Liver (tissue), 9 donors: ENCODE data around the gene VAPA. TPM values are rescaled to one million over a fixed set of nuclear protein-coding genes. Genes with fewer than 3 reads are reported as not detected.

Experiments used
- DNase-seq: peaks from one replicate; pipeline ENCODE4 v3.0.0-alpha.2; 2017; ENCODE audit warnings: low spot score
- H3K27ac ChIP-seq, 2 donors: one replicate each; pipeline ENCODE4 v1.7.0; 2013; ENCODE audit warnings: inconsistent platforms in 2 of 2, low read length in 2 of 2, control low read depth in 1 of 2, low read depth in 1 of 2, mild to moderate bottlenecking in 1 of 2
- H3K27me3 ChIP-seq, 4 donors: one replicate each; pipeline versions ENCODE4 v1.6.1 to v1.7.0; 2013; ENCODE audit warnings: low read length in 3 of 4, inconsistent platforms in 1 of 4, mild to moderate bottlenecking in 1 of 4, moderate library complexity in 1 of 4; ENCODE audit not compliant: control insufficient read depth in 4 of 4, insufficient read depth in 4 of 4
- H3K36me3 ChIP-seq, 4 donors: one replicate each; pipeline versions ENCODE4 v1.6.1 to v1.7.0; 2013; ENCODE audit warnings: low read length in 3 of 4, mild to moderate bottlenecking in 3 of 4, low read depth in 1 of 4, moderate library complexity in 1 of 4; ENCODE audit not compliant: control insufficient read depth in 4 of 4, insufficient read depth in 3 of 4
- H3K4me1 ChIP-seq, 4 donors: one replicate each; pipeline versions ENCODE4 v1.6.1 to v1.7.0; 2013; ENCODE audit warnings: low read length in 3 of 4, mild to moderate bottlenecking in 3 of 4, moderate library complexity in 1 of 4; ENCODE audit not compliant: control insufficient read depth in 4 of 4, insufficient read depth in 4 of 4
- H3K4me3 ChIP-seq, 3 donors: one replicate each; pipeline versions ENCODE4 v1.6.1 to v1.7.0; 2013; ENCODE audit warnings: low read length in 3 of 3, control low read depth in 1 of 3, low read depth in 1 of 3, mild to moderate bottlenecking in 1 of 3
- H3K9ac ChIP-seq, 2 donors: one replicate each; pipeline ENCODE4 v1.7.0; 2013; ENCODE audit warnings: low read length in 2 of 2, mild to moderate bottlenecking in 2 of 2, moderate library complexity in 2 of 2, control low read depth in 1 of 2, low read depth in 1 of 2
- H3K9me3 ChIP-seq, 4 donors: one replicate each; pipeline versions ENCODE4 v1.6.1 to v1.7.0; 2013; ENCODE audit warnings: low read length in 3 of 4; ENCODE audit not compliant: control insufficient read depth in 4 of 4
- EGR1 ChIP-seq, 2 donors: IDR thresholded peaks; 2 replicates each; pipeline ENCODE4 v1.6.1; 2016 to 2018; ENCODE audit warnings: antibody characterized with exemption in 2 of 2, low read depth in 2 of 2
- FOXA1 ChIP-seq: IDR thresholded peaks from 2 replicates; pipeline ENCODE4 v1.6.1; 2016; ENCODE audit warnings: antibody characterized with exemption
- FOXA2 ChIP-seq: IDR thresholded peaks from 2 replicates; pipeline ENCODE4 v1.6.1; 2016; ENCODE audit warnings: antibody characterized with exemption
- GABPA ChIP-seq, 2 donors: IDR thresholded peaks in 1 of 2; conservative IDR thresholded peaks in 1 of 2; 2 replicates each; pipeline ENCODE4 v1.6.1; 2016; ENCODE audit warnings: antibody characterized with exemption in 2 of 2, mild to moderate bottlenecking in 1 of 2, moderate library complexity in 1 of 2
- HNF4A ChIP-seq, 2 donors: conservative IDR thresholded peaks; 2 replicates each; pipeline ENCODE4 v1.6.1; 2016; ENCODE audit warnings: antibody characterized with exemption in 2 of 2, mild to moderate bottlenecking in 2 of 2
- HNF4G ChIP-seq: IDR thresholded peaks from 2 replicates; pipeline ENCODE4 v1.6.1; 2016; ENCODE audit warnings: antibody characterized with exemption
- JUND ChIP-seq, 2 donors: IDR thresholded peaks; 2 replicates each; pipeline ENCODE4 v1.6.1; 2016; ENCODE audit warnings: antibody characterized with exemption in 2 of 2
- NR2F2 ChIP-seq: IDR thresholded peaks from 2 replicates; pipeline ENCODE4 v1.6.1; 2016; ENCODE audit warnings: antibody characterized with exemption
- RAD21 ChIP-seq, 2 donors: IDR thresholded peaks; 2 replicates each; pipeline ENCODE4 v1.6.1; 2016; ENCODE audit warnings: antibody characterized with exemption in 2 of 2, mild to moderate bottlenecking in 2 of 2
- RXRA ChIP-seq, 2 donors: IDR thresholded peaks; 2 replicates each; pipeline ENCODE4 v1.6.1; 2017 to 2018; ENCODE audit warnings: antibody characterized with exemption in 2 of 2, mild to moderate bottlenecking in 1 of 2
- SP1 ChIP-seq: IDR thresholded peaks from 2 replicates; pipeline ENCODE4 v1.6.1; 2018; ENCODE audit warnings: antibody characterized with exemption, mild to moderate bottlenecking
- TAF1 ChIP-seq: conservative IDR thresholded peaks from 2 replicates; pipeline ENCODE4 v1.6.1; 2016; ENCODE audit warnings: antibody characterized with exemption, mild to moderate bottlenecking
- YY1 ChIP-seq: IDR thresholded peaks from 2 replicates; pipeline ENCODE4 v1.6.1; 2016; ENCODE audit warnings: antibody characterized with exemption, mild to moderate bottlenecking
- WGBS: extraction: QIAGEN DNeasy Blood & Tissue Kit; methylation state at CpG from one replicate; pipeline ENCODE4 v1.1.7; 2013; 5-methylcytosine and 5-hydroxymethylcytosine counted together
- polyA plus RNA-seq, 2 donors: library from polyadenylated mRNA; stranded (reverse) in 1 of 2; unstranded in 1 of 2; fragments of 200-250 nt in 1 of 2; fragments of >200 nt in 1 of 2; fragmentation: Nextera tagmentation in 1 of 2; extraction: Ambion mirVana in 1 of 2; gene quantifications; one replicate each; pipeline versions ENCODE4 v1.2.1 to v1.2.3, GENCODE V29; 2013 to 2015
- total RNA-seq, 2 donors: library from RNA; depleted of rRNA; stranded (reverse); fragments of >200 nt; gene quantifications; one replicate each; pipeline ENCODE4 v1.2.3, GENCODE V29; 2014
- TF ChIP-seq, protein P1 (sequence below): IDR thresholded peaks from 2 replicates; pipeline ENCODE4 v1.6.1; 2016; ENCODE audit warnings: antibody characterized with exemption
- TF ChIP-seq, protein P2 (sequence below): fragments of 150-350 bp; IDR thresholded peaks from 2 replicates; pipeline ENCODE4 v1.5.1; 2017; ENCODE audit warnings: improper control_type of control experiment, low read depth, low read length; ENCODE audit not compliant: missing input control
- TF ChIP-seq, protein P3 (sequence below): IDR thresholded peaks from 2 replicates; pipeline ENCODE4 v1.6.1; 2016; ENCODE audit warnings: antibody characterized with exemption, mild to moderate bottlenecking
- TF ChIP-seq, protein P4 (sequence below): IDR thresholded peaks from 2 replicates; pipeline ENCODE4 v1.6.1; 2016; ENCODE audit warnings: antibody characterized with exemption
- TF ChIP-seq, protein P5 (sequence below): IDR thresholded peaks from 2 replicates; pipeline ENCODE4 v1.6.1; 2016; ENCODE audit warnings: antibody characterized with exemption
- donor health status: healthy.
- donor health status: healthy.
- donor health status: healthy.
- donor health status: healthy.
- donor health status: healthy.

VAPA gene
- total and polyA plus RNA-seq, 4 donors: 80.7 to 114 (median 91.0) TPM

DNA sequence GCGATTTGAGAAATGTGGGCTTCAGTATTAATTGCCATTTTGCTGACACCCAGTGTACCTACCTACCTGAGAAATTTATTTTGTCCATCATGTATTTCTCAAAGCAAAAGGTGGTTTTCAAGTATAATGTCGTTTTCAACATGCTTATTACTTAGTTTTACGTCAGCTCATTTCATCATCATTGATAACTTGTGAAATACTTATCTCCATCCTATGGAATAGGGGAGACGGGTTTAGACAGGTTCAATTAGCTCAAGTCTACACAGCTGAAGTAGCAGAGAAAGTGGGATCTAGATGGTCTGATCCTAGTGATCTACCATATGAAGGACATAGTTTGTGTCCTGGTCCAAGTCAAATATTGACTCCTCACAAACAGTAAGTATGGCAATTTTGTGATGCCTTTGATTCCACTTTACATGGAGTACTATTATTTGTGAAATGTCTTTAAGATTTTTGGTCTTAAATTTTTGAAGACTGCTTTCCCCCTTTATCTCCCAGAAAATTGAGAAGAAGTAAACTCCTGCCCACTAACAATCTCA, 45.1 kb downstream of the VAPA start:
- WGBS: 89% methylated on average over 4 of the region's 4 CpGs

More for the DNA sequence above, 45.1 kb downstream of the VAPA start:
- Histone ChIP-seq H3K27ac (no peak overlapping the region), H3K9ac (no peak overlapping the region), H3K27me3 (no peaks in the 10 kb centered on the region), H3K36me3 (peaks cover 0 to 13% (median 8%) of the 10 kb centered on the region in 4 donors), H3K9me3 (no peaks in the 10 kb centered on the region), H3K4me1 (no peaks in the 10 kb centered on the region), H3K4me3 (no peak overlapping the region)
- no peak for DNase-seq
- TF ChIP-seq FOXA1 (no peak), TAF1 (no peak), HNF4G (no peak), HNF4A (conservative IDR thresholded peaks at IDR 0.05) (no peak), SP1 (no peak), NR2F2 (no peak), EGR1 (IDR thresholded peaks at IDR 0.05; ENCODE audit: low read depth in 2 of 2) (no peak), FOXA2 (no peak), RAD21 (IDR thresholded peaks at IDR 0.05) (no peak), JUND (IDR thresholded peaks at IDR 0.05) (no peak), YY1 (no peak), GABPA (IDR thresholded peaks at IDR 0.05 in 1 of 2, conservative IDR thresholded peaks at IDR 0.05 in 1 of 2) (no peak), RXRA (IDR thresholded peaks at IDR 0.05) (no peak)
- TF ChIP-seq, protein P1, sequence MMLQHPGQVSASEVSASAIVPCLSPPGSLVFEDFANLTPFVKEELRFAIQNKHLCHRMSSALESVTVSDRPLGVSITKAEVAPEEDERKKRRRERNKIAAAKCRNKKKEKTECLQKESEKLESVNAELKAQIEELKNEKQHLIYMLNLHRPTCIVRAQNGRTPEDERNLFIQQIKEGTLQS: no peak
- TF ChIP-seq, protein P2, sequence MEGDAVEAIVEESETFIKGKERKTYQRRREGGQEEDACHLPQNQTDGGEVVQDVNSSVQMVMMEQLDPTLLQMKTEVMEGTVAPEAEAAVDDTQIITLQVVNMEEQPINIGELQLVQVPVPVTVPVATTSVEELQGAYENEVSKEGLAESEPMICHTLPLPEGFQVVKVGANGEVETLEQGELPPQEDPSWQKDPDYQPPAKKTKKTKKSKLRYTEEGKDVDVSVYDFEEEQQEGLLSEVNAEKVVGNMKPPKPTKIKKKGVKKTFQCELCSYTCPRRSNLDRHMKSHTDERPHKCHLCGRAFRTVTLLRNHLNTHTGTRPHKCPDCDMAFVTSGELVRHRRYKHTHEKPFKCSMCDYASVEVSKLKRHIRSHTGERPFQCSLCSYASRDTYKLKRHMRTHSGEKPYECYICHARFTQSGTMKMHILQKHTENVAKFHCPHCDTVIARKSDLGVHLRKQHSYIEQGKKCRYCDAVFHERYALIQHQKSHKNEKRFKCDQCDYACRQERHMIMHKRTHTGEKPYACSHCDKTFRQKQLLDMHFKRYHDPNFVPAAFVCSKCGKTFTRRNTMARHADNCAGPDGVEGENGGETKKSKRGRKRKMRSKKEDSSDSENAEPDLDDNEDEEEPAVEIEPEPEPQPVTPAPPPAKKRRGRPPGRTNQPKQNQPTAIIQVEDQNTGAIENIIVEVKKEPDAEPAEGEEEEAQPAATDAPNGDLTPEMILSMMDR: no peak
- TF ChIP-seq, protein P3, sequence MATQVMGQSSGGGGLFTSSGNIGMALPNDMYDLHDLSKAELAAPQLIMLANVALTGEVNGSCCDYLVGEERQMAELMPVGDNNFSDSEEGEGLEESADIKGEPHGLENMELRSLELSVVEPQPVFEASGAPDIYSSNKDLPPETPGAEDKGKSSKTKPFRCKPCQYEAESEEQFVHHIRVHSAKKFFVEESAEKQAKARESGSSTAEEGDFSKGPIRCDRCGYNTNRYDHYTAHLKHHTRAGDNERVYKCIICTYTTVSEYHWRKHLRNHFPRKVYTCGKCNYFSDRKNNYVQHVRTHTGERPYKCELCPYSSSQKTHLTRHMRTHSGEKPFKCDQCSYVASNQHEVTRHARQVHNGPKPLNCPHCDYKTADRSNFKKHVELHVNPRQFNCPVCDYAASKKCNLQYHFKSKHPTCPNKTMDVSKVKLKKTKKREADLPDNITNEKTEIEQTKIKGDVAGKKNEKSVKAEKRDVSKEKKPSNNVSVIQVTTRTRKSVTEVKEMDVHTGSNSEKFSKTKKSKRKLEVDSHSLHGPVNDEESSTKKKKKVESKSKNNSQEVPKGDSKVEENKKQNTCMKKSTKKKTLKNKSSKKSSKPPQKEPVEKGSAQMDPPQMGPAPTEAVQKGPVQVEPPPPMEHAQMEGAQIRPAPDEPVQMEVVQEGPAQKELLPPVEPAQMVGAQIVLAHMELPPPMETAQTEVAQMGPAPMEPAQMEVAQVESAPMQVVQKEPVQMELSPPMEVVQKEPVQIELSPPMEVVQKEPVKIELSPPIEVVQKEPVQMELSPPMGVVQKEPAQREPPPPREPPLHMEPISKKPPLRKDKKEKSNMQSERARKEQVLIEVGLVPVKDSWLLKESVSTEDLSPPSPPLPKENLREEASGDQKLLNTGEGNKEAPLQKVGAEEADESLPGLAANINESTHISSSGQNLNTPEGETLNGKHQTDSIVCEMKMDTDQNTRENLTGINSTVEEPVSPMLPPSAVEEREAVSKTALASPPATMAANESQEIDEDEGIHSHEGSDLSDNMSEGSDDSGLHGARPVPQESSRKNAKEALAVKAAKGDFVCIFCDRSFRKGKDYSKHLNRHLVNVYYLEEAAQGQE: no peak
- TF ChIP-seq, protein P4, sequence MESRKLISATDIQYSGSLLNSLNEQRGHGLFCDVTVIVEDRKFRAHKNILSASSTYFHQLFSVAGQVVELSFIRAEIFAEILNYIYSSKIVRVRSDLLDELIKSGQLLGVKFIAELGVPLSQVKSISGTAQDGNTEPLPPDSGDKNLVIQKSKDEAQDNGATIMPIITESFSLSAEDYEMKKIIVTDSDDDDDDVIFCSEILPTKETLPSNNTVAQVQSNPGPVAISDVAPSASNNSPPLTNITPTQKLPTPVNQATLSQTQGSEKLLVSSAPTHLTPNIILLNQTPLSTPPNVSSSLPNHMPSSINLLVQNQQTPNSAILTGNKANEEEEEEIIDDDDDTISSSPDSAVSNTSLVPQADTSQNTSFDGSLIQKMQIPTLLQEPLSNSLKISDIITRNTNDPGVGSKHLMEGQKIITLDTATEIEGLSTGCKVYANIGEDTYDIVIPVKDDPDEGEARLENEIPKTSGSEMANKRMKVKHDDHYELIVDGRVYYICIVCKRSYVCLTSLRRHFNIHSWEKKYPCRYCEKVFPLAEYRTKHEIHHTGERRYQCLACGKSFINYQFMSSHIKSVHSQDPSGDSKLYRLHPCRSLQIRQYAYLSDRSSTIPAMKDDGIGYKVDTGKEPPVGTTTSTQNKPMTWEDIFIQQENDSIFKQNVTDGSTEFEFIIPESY: no peak
- TF ChIP-seq, protein P5, sequence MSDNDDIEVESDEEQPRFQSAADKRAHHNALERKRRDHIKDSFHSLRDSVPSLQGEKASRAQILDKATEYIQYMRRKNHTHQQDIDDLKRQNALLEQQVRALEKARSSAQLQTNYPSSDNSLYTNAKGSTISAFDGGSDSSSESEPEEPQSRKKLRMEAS: no peak
